HepG2 (cell line): Measurements from ENCODE around the gene DUS2. TPM values are rescaled to one million over a fixed set of nuclear protein-coding genes. Genes with fewer than 3 reads are reported as not detected.

Experiments
- ATAC-seq: fragments of 200-7000 bp; cut with Tn5 transposase; 3 replicates; pipeline ENCODE4 v1.9.1; 2020; ENCODE audit warnings: mild to moderate bottlenecking, moderate library complexity
- BruUV-seq: library from RNA; stranded (reverse); fragments of 400-500 nt; replicated peaks from 2 replicates; lab custom pipeline; 2021; lab: Mats Ljungman, UMichigan
- CTCF ChIA-PET: fragments of 300-600 bp; formaldehyde crosslinking; extraction: SDS; loops from one replicate; lab custom pipeline; 2021; ENCODE audit warnings: low total read pairs, inconsistent platforms, low intra/inter-chr PET ratio; lab: Yijun Ruan, JAX
- POLR2A ChIA-PET: fragments of 350-600 bp; sonication (Branson Sonifier 250); formaldehyde crosslinking; loops from one replicate; lab custom pipeline; 2020; ENCODE audit warnings: antibody characterized with exemption, inconsistent platforms; lab: Yijun Ruan, JAX
- DNase-seq: peaks from one replicate; pipeline ENCODE4 v3.0.0-alpha.2; 2015; ENCODE audit warnings: low spot score
- FAIRE-seq: peaks from 3 replicates; lab custom pipeline; 2011; peaks lifted over from hg19 to GRCh38; lab: Jason Lieb, UNC
- H2AFZ ChIP-seq: one replicate; pipeline ENCODE4 v1.6.1; 2011; ENCODE audit warnings: low read length, inconsistent platforms
- H3K27ac ChIP-seq: fragments of 300-600 bp; 3 replicates; pipeline ENCODE4 v1.8.0; 2011; ENCODE audit warnings: mixed run types, mild to moderate bottlenecking, mixed read lengths, low read length, inconsistent platforms; ENCODE audit not compliant: insufficient read depth; ENCODE audit errors: extremely low read length
- H3K27me3 ChIP-seq, 2 experiments: fragments of 200-600 bp in 1 of 2; 2 replicates in 1 of 2; 3 replicates in 1 of 2; pipeline versions ENCODE4 v1.6.0 to v1.8.0; 2011; ENCODE audit warnings: low read length in 2 of 2, mild to moderate bottlenecking in 2 of 2, moderate library complexity in 2 of 2, inconsistent platforms in 1 of 2; ENCODE audit not compliant: insufficient read depth in 2 of 2, control insufficient read depth in 1 of 2
- H3K36me3 ChIP-seq, 2 experiments: fragments of 200-600 bp in 1 of 2; replicated peaks in 1 of 2; 2 replicates in 1 of 2; 3 replicates in 1 of 2; pipeline versions ENCODE4 v1.5.1 to v1.8.0; 2011; ENCODE audit warnings: low read length in 2 of 2, inconsistent platforms in 1 of 2; ENCODE audit not compliant: insufficient read depth in 2 of 2, control insufficient read depth in 1 of 2
- H3K4me1 ChIP-seq: 2 replicates; pipeline ENCODE4 v1.5.1; 2012; ENCODE audit warnings: low read length, inconsistent platforms; ENCODE audit not compliant: insufficient read depth
- H3K4me2 ChIP-seq: 2 replicates; pipeline ENCODE4 v1.6.0; 2011; ENCODE audit warnings: low read depth, low read length, inconsistent platforms
- H3K4me3 ChIP-seq, 3 experiments: fragments of 200-600 bp in 1 of 3; sonication (generic), shearing (Covaris generic) in 1 of 3; replicated peaks in 1 of 3; 2 replicates each; pipeline ENCODE4 v1.5.1; 2011 to 2016; ENCODE audit warnings: low read length in 3 of 3, inconsistent platforms in 2 of 3, low read depth in 2 of 3, mild to moderate bottlenecking in 2 of 3, control low read depth in 1 of 3, mixed read lengths in 1 of 3; ENCODE audit not compliant: insufficient read depth in 1 of 3
- H3K79me2 ChIP-seq: one replicate; pipeline ENCODE4 v1.6.1; 2011; ENCODE audit warnings: low read length, inconsistent platforms; ENCODE audit not compliant: insufficient read depth
- H3K9ac ChIP-seq: 2 replicates; pipeline ENCODE4 v1.6.0; 2011; ENCODE audit warnings: mild to moderate bottlenecking, low read depth, low read length, inconsistent platforms; ENCODE audit not compliant: insufficient read depth
- H3K9me3 ChIP-seq: 2 replicates; pipeline ENCODE4 v1.5.1; 2012; ENCODE audit warnings: mild to moderate bottlenecking, low read length
- H4K20me1 ChIP-seq: 2 replicates; pipeline ENCODE4 v1.6.0; 2011; ENCODE audit warnings: inconsistent platforms, mild to moderate bottlenecking, low read length, moderate library complexity; ENCODE audit not compliant: insufficient read depth
- EP300 ChIP-seq, 3 experiments: sonication (generic) in 1 of 3; formaldehyde crosslinking in 1 of 3; IDR thresholded peaks; 2 replicates each; pipeline versions ENCODE4 v1.5.1 to v1.6.1; 2011 to 2020; ENCODE audit warnings: low read depth in 2 of 3, low read length in 2 of 3, borderline replicate concordance in 1 of 3, improper control_type of control experiment in 1 of 3, mild to moderate bottlenecking in 1 of 3, missing genetic modification reagents in 1 of 3, moderate library complexity in 1 of 3
- FLYWCH1 ChIP-seq: sonication (generic); formaldehyde crosslinking; IDR thresholded peaks from 2 replicates; pipeline ENCODE4 v1.8.1; 2023; ENCODE audit warnings: mild to moderate bottlenecking, missing genetic modification reagents
- GFI1 ChIP-seq: sonication (generic); formaldehyde crosslinking; IDR thresholded peaks from 2 replicates; pipeline ENCODE4 v1.5.0; 2020; ENCODE audit warnings: missing genetic modification reagents, mild to moderate bottlenecking, borderline replicate concordance
- ISX ChIP-seq: sonication (generic); formaldehyde crosslinking; conservative IDR thresholded peaks from 2 replicates; pipeline ENCODE4 v1.5.0; 2020; ENCODE audit warnings: missing genetic modification reagents
- NCOA2 ChIP-seq: sonication (generic); formaldehyde crosslinking; IDR thresholded peaks from 2 replicates; pipeline ENCODE4 v1.8.0; 2022; ENCODE audit warnings: inconsistent platforms
- REXO4 ChIP-seq: sonication (generic); formaldehyde crosslinking; IDR thresholded peaks from 2 replicates; pipeline ENCODE4 v1.8.0; 2022; ENCODE audit warnings: missing genetic modification reagents, mild to moderate bottlenecking, borderline replicate concordance
- SIX4 ChIP-seq: sonication (generic); formaldehyde crosslinking; IDR thresholded peaks from 2 replicates; pipeline ENCODE4 v1.4.0; 2020; ENCODE audit warnings: missing genetic modification reagents
- ZKSCAN8 ChIP-seq: IDR thresholded peaks from 2 replicates; pipeline ENCODE4 v1.6.1; 2016; ENCODE audit warnings: borderline replicate concordance, missing genetic modification reagents, missing compliant biosample characterization
- ZNF24 ChIP-seq: fragments of 450-650 bp; IDR thresholded peaks from 2 replicates; pipeline ENCODE4 v1.6.1; 2017; ENCODE audit warnings: antibody characterized with exemption, mild to moderate bottlenecking
- ZNF563 ChIP-seq: sonication (generic); formaldehyde crosslinking; IDR thresholded peaks from 2 replicates; pipeline ENCODE4 v1.8.0; 2022; ENCODE audit warnings: mild to moderate bottlenecking, moderate library complexity, missing genetic modification reagents
- WGBS: methylation state at CpG from one replicate; pipeline ENCODE4 v1.1.6; 2017; ENCODE audit warnings: low lambda C conversion rate; 5-methylcytosine and 5-hydroxymethylcytosine counted together
- in situ Hi-C: cut with HindIII; loops from 2 replicates; pipeline ENCODE4 v1.10.0; 2017; ENCODE audit warnings: low pct_unique_long_range_greater_than_20kb; ENCODE audit not compliant: extremely low pct_ligation_motif_present
- intact Hi-C: fragments of 100-400 bp; cut with micrococcal nuclease; formaldehyde crosslinking; loops from one replicate; pipeline ENCODE4 v1.10.0; 2022; ENCODE audit not compliant: unreplicated experiment
- polyA plus RNA-seq, 8 experiments: library from polyadenylated mRNA; depleted of rRNA in 3 of 8; stranded (reverse) in 7 of 8; unstranded in 1 of 8; fragments of >200 nt; fragmentation: Illumina TruSeq in 4 of 8; extraction: Trizol in 4 of 8; gene quantifications; 2 replicates each; pipeline versions ENCODE4 v1.2.1 to v1.2.3, GENCODE V29; 2011 to 2016; ENCODE audit warnings: low read depth in 4 of 8, missing spikeins in 1 of 8, mixed read lengths in 1 of 8; ENCODE audit not compliant: insufficient read depth in 1 of 8
- total RNA-seq, 5 experiments: library from RNA; depleted of rRNA; stranded (reverse); fragments of >200 nt; fragmentation: Illumina TruSeq; extraction: Trizol; gene quantifications; 2 replicates each; pipeline ENCODE4 v1.2.3, GENCODE V29; 2016; ENCODE audit warnings: low read depth in 1 of 5
- TF ChIP-seq, protein P1 (sequence below), 2 experiments: sonication (generic) in 1 of 2; formaldehyde crosslinking in 1 of 2; IDR thresholded peaks; 2 replicates each; pipeline versions ENCODE4 v1.4.0 to v1.6.1; 2016 to 2020; ENCODE audit warnings: borderline replicate concordance in 1 of 2, low read depth in 1 of 2, mild to moderate bottlenecking in 1 of 2, missing genetic modification reagents in 1 of 2
- TF ChIP-seq, protein P2 (sequence below): sonication (generic); formaldehyde crosslinking; IDR thresholded peaks from 2 replicates; pipeline ENCODE4 v1.4.0; 2020; ENCODE audit warnings: missing genetic modification reagents, mild to moderate bottlenecking, borderline replicate concordance

DUS2 gene
- total and polyA plus RNA-seq, 2 of the 13 experiments (the other 11 are each of a cell fraction or from before 2014, with no cell fraction given): 17.8 to 25.1 TPM

DNA sequence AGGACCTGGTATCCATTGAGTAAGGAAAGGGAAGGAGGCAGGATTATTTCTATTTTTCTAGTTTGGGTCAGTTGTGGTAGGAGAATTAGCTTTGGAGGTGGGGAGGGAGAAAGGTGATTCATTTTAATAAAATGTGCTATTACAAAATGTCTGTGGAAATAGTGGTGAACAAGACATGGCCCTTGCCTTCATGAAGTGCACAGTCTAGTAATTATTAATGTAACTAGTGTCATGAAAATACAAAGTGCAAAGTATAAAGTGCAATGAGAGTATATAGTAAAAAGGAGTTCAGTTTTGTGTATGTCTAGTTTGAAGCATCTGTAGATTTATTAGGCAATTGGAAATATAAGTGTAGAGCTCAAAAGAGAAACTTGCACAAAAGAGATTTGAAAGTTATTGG is 74.0 kb downstream of the DUS2 start (continued):
- TF ChIP-seq, protein P1, sequence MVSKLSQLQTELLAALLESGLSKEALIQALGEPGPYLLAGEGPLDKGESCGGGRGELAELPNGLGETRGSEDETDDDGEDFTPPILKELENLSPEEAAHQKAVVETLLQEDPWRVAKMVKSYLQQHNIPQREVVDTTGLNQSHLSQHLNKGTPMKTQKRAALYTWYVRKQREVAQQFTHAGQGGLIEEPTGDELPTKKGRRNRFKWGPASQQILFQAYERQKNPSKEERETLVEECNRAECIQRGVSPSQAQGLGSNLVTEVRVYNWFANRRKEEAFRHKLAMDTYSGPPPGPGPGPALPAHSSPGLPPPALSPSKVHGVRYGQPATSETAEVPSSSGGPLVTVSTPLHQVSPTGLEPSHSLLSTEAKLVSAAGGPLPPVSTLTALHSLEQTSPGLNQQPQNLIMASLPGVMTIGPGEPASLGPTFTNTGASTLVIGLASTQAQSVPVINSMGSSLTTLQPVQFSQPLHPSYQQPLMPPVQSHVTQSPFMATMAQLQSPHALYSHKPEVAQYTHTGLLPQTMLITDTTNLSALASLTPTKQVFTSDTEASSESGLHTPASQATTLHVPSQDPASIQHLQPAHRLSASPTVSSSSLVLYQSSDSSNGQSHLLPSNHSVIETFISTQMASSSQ (IDR thresholded peaks at IDR 0.05; ENCODE audit: low read depth): peak; percentile 62; the same call in 1 of the 2 replicates
- TF ChIP-seq, protein P1 (CRISPR knock-in tag; IDR thresholded peaks at IDR 0.05; ENCODE audit: borderline replicate concordance): no peak
- TF ChIP-seq ZNF563 (no peak), FLYWCH1 (CRISPR knock-in tag) (no peak), NCOA2 (CRISPR knock-in tag) (0 out of 2 replicates have a peak, but pooled peaks have one; percentile 39), GFI1 (CRISPR knock-in tag) (0 out of 2 replicates have a peak, but pooled peaks have one; percentile 43), EP300 (IDR thresholded peaks at IDR 0.05; ENCODE audit: low read depth in 2 of 2, low read length in 2 of 2) (peak in 1 of 2 experiments; percentile 32; a peak in 1 of 4 replicates), EP300 (CRISPR knock-in tag; IDR thresholded peaks at IDR 0.05; ENCODE audit: borderline replicate concordance) (no peak)

DNA sequence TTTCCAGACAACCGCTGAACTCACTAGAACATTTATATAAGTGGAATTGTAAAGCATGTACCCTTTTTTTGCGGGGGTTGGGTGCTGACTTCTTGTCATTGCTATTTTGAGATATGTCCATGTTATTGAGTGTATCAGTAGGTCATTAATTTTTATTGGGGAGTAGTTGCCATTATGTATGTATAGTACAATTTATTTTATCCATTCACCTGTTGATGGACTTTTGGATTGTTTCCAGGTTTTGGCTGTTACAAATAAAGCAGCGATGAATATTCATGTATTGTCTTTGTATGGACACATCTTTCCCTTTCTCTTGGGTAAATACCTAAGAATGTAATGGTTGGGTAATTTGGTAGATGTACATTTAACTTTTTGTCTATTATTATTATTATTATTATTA is 74.8 kb downstream of the DUS2 start:
- H3K9ac ChIP-seq: no peak overlapping the region
- peak overlapping the region; percentile 51 for H3K27ac ChIP-seq
- no peaks in the 10 kb centered on the region for H3K9me3 ChIP-seq
- intact Hi-C loops: loop anchor here (10.0 kb wide), 1 partner anchor 57 kb away; no protein-coding TSS in a partner anchor
- POLR2A ChIA-PET: interaction anchor here (1.3 to 2.9 kb wide), 3 partner anchors 13 to 213 kb away, joined by 4 to 29 read pairs (median 4); partner anchors contain the start of genes NFATC3, PRMT7 and SLC7A6OS
- no peak for DNase-seq
- peaks cover 97% of the 10 kb centered on the region for H3K79me2 ChIP-seq
- H3K4me1 ChIP-seq: peaks cover 80% of the 10 kb centered on the region
- no peak for ATAC-seq
- no peak overlapping the region for H3K4me2 ChIP-seq
- H4K20me1 ChIP-seq: peaks cover 59% of the 10 kb centered on the region
- no TSS peak for BruUV-seq
- H3K27me3 ChIP-seq: no peaks in the 10 kb centered on the region
- no peak overlapping the region for H3K4me3 ChIP-seq
- 100% methylated on average over 3 of the region's 3 CpGs for WGBS
- no peak for FAIRE-seq
- in situ Hi-C loops: no loop called here
- CTCF ChIA-PET: no interaction called here
- H2AFZ ChIP-seq: no peak overlapping the region
- peaks cover 2 to 6% of the 10 kb centered on the region in 2 experiments; a peak in 2 of 5 replicates for H3K36me3 ChIP-seq
- TF ChIP-seq ZNF24 (no peak), SIX4 (CRISPR knock-in tag) (no peak), ZKSCAN8 (CRISPR knock-in tag) (no peak), ISX (CRISPR knock-in tag) (no peak), REXO4 (CRISPR knock-in tag) (no peak)
- TF ChIP-seq, protein P2, sequence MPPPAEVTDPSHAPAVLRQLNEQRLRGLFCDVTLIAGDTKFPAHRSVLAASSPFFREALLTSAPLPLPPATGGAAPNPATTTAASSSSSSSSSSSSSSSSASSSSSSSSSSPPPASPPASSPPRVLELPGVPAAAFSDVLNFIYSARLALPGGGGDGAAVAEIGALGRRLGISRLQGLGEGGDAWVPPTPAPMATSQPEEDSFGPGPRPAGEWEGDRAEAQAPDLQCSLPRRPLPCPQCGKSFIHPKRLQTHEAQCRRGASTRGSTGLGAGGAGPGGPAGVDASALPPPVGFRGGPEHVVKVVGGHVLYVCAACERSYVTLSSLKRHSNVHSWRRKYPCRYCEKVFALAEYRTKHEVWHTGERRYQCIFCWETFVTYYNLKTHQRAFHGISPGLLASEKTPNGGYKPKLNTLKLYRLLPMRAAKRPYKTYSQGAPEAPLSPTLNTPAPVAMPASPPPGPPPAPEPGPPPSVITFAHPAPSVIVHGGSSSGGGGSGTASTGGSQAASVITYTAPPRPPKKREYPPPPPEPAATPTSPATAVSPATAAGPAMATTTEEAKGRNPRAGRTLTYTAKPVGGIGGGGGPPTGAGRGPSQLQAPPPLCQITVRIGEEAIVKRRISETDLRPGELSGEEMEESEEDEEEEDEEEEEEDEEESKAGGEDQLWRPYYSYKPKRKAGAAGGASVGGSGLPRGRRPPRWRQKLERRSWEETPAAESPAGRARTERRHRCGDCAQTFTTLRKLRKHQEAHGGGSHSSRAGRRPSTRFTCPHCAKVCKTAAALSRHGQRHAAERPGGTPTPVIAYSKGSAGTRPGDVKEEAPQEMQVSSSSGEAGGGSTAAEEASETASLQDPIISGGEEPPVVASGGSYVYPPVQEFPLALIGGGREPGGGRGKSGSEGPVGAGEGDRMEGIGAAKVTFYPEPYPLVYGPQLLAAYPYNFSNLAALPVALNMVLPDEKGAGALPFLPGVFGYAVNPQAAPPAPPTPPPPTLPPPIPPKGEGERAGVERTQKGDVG (CRISPR knock-in tag): no peak
